ENCODE results near the gene EIF2B4. TPM values are rescaled to one million over a fixed set of nuclear protein-coding genes. Genes with fewer than 3 reads are reported as not detected.

Gene EIF2B4
- total RNA-seq, 1 experiment from 2014 or later, result 50.1 TPM

DNA sequence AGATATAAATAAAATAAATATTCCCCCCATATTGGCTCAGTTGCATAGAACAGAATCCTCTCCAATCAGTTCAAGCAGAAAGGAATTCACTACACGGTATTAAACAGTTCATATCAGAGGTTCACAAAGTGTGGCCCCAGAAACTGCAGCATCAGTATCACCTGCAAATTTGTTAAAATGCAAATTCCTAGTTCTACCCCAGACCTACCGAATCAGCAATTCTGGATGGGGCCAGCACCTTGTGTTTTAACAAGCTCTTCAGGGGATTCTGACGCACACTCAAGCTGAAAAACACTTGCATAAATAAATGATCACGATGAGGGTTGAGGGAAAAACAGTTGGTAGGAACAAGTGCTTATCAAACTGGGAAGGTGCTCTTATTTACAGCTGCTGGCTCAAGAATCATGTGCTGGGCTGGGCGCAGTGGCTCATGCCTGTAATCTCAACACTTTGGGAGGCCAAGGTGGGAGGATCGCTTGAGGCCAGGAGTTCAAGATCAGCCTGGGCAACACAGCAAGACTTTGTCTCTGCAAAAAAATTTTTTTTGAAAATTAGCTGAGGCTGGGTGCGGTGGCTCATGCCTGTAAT, 19.9 kb downstream of the EIF2B4 start:
- peaks cover 30% of the 10 kb centered on the region for H3K4me1 Mint-ChIP-seq (ENCODE audit: insufficient read depth, unreplicated experiment)
- no peak overlapping the region for H3K27ac Mint-ChIP-seq (ENCODE audit: low read depth, unreplicated experiment)
- intact Hi-C loops (cut with micrococcal nuclease), result no loop called here
- POLR2A ChIA-PET, result interaction anchor here (1.2 to 2.0 kb wide), 2 partner anchors 26 to 28 kb away, joined by 4 to 7 read pairs; partner anchors contain the start of gene MPV17
- DNase-seq (ENCODE audit: unreplicated experiment), result no peak
- no TSS peak for BruUV-seq (replicated peaks)
- TF ChIP-seq, protein P1, sequence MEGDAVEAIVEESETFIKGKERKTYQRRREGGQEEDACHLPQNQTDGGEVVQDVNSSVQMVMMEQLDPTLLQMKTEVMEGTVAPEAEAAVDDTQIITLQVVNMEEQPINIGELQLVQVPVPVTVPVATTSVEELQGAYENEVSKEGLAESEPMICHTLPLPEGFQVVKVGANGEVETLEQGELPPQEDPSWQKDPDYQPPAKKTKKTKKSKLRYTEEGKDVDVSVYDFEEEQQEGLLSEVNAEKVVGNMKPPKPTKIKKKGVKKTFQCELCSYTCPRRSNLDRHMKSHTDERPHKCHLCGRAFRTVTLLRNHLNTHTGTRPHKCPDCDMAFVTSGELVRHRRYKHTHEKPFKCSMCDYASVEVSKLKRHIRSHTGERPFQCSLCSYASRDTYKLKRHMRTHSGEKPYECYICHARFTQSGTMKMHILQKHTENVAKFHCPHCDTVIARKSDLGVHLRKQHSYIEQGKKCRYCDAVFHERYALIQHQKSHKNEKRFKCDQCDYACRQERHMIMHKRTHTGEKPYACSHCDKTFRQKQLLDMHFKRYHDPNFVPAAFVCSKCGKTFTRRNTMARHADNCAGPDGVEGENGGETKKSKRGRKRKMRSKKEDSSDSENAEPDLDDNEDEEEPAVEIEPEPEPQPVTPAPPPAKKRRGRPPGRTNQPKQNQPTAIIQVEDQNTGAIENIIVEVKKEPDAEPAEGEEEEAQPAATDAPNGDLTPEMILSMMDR (IDR thresholded peaks at IDR 0.05; ENCODE audit: unreplicated experiment), result no peak
- CTCF ChIA-PET, result interaction anchor here (0.7 kb wide), 1 partner anchor 12 kb away, joined by 3 read pairs; no protein-coding TSS in a partner anchor
- H3K27me3 Mint-ChIP-seq (ENCODE audit: insufficient read depth, unreplicated experiment), result no peaks in the 10 kb centered on the region
- H3K4me3 Mint-ChIP-seq (ENCODE audit: unreplicated experiment), result no peak overlapping the region
- no peaks in the 10 kb centered on the region for H3K9me3 Mint-ChIP-seq (ENCODE audit: unreplicated experiment)
- H3K36me3 Mint-ChIP-seq (ENCODE audit: insufficient read depth, unreplicated experiment), result peaks cover 46% of the 10 kb centered on the region

DNA sequence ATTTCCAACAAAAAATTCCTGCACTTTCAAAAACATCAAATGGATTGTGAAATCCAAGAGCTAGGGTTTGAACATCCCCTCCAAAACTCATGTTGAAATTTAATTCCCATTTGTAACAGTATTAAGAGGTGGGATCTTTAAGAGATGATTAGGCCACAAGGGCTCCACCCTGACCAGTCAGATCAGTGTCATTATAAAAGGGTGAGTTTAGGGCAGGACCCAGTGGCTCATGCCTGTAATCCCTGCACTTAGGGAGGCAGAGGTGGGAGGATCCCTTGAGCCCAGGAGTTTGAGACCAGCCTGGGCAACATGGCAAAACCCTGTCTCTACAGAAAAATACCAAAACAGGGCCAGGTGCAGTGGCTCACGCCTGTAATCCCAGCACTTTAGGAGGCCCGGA, 22.5 kb downstream of the EIF2B4 start:
- no peak for DNase-seq (ENCODE audit: unreplicated experiment)
- POLR2A ChIA-PET, result interaction anchor here (1.4 to 1.9 kb wide), 2 partner anchors 9 to 24 kb away, joined by 5 to 11 read pairs; partner anchors contain the start of genes GTF3C2 and MPV17
- H3K27me3 Mint-ChIP-seq (ENCODE audit: insufficient read depth, unreplicated experiment), result no peaks in the 10 kb centered on the region
- intact Hi-C loops (cut with micrococcal nuclease), result no loop called here
- TF ChIP-seq, protein P1 (IDR thresholded peaks at IDR 0.05; ENCODE audit: unreplicated experiment), result no peak
- H3K36me3 Mint-ChIP-seq (ENCODE audit: insufficient read depth, unreplicated experiment), result peaks cover 63% of the 10 kb centered on the region
- H3K4me3 Mint-ChIP-seq (ENCODE audit: unreplicated experiment), result no peak overlapping the region
- BruUV-seq (replicated peaks), result no TSS peak
- peak overlapping the region; percentile 19 for H3K27ac Mint-ChIP-seq (ENCODE audit: low read depth, unreplicated experiment)
- CTCF ChIA-PET, result no interaction called here
- no peaks in the 10 kb centered on the region for H3K9me3 Mint-ChIP-seq (ENCODE audit: unreplicated experiment)
- peaks cover 20% of the 10 kb centered on the region for H3K4me1 Mint-ChIP-seq (ENCODE audit: insufficient read depth, unreplicated experiment)

DNA sequence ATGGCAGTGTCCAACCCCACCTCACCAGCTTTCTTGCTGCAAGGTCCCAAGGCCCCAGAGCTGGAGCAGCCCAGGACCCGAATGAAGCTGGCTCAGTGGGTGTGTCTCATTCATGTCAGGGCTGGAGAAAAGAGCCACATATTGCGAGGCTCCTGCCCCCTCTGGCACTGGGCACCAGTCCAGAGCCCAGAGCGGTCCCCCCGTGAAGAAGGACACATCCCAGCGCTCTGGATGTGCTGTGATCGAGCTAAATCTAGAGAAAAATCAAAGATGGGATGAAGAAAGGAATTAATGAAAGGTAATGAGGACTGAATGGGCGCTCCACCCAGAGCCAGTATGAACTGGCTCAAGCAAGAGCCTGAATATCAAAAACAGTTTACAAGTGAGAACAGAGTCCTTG, 34.0 kb downstream of the EIF2B4 start:
- DNase-seq (ENCODE audit: unreplicated experiment), result no peak
- Mint-ChIP-seq H3K27ac (ENCODE audit: low read depth, unreplicated experiment) (no peak overlapping the region), H3K9me3 (ENCODE audit: unreplicated experiment) (no peaks in the 10 kb centered on the region), H3K4me3 (ENCODE audit: unreplicated experiment) (no peak overlapping the region), H3K36me3 (ENCODE audit: insufficient read depth, unreplicated experiment) (peaks cover 92% of the 10 kb centered on the region), H3K4me1 (ENCODE audit: insufficient read depth, unreplicated experiment) (no peaks in the 10 kb centered on the region), H3K27me3 (ENCODE audit: insufficient read depth, unreplicated experiment) (no peaks in the 10 kb centered on the region)
- POLR2A ChIA-PET, result interaction anchor here (3.0 kb wide), 1 partner anchor 12 kb away, joined by 14 read pairs; the partner anchor contains the start of gene MPV17
- TF ChIP-seq, protein P1 (IDR thresholded peaks at IDR 0.05; ENCODE audit: unreplicated experiment), result no peak
- CTCF ChIA-PET, result interaction anchor here (0.6 to 1.2 kb wide), 2 partner anchors 34 to 153 kb away, joined by 3 to 4 read pairs; no protein-coding TSS in a partner anchor
- BruUV-seq (replicated peaks), result no TSS peak
- intact Hi-C loops (cut with micrococcal nuclease), result no loop called here

DNA sequence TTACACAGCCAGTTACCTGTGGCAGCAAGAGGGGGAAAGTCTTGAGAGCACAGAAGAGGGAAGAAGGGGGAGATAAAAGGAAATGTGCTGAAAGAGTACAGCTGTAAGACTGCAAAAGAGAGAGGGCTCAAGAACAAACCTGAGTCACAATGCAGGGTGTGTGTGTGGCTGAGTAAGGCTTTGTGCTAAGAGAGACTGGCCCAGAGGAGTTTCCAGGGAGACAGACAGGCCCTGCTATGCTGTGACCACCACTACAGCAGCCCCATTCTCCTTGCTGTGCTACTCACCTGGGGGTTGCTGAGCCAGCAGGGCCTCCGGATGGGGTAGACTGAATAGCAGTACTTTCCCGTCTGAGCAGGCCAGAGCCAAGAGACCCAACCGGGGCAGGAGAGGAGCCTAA, 34.8 kb downstream of the EIF2B4 start:
- DNase-seq (ENCODE audit: unreplicated experiment), result no peak
- TF ChIP-seq, protein P1 (IDR thresholded peaks at IDR 0.05; ENCODE audit: unreplicated experiment), result no peak
- no TSS peak for BruUV-seq (replicated peaks)
- Mint-ChIP-seq H3K4me3 (ENCODE audit: unreplicated experiment) (no peak overlapping the region), H3K27ac (ENCODE audit: low read depth, unreplicated experiment) (no peak overlapping the region), H3K27me3 (ENCODE audit: insufficient read depth, unreplicated experiment) (no peaks in the 10 kb centered on the region), H3K4me1 (ENCODE audit: insufficient read depth, unreplicated experiment) (no peaks in the 10 kb centered on the region), H3K9me3 (ENCODE audit: unreplicated experiment) (no peaks in the 10 kb centered on the region), H3K36me3 (ENCODE audit: insufficient read depth, unreplicated experiment) (peaks cover 92% of the 10 kb centered on the region)
- ChIA-PET CTCF (interaction anchor here (0.6 kb wide), 1 partner anchor 152 kb away, joined by 3 read pairs; no protein-coding TSS in a partner anchor), POLR2A (interaction anchor here (0.8 kb wide), 1 partner anchor 36 kb away, joined by 3 read pairs; no protein-coding TSS in a partner anchor)
- intact Hi-C loops (cut with micrococcal nuclease), result no loop called here

All from MCF 10A (cell line).